ENCODE data around the gene MYH9. TPM values are rescaled to one million over a fixed set of nuclear protein-coding genes. Genes with fewer than 3 reads are reported as not detected.

Gene MYH9
- total and polyA plus RNA-seq, 2 donors (not counting 1 experiment from before 2014, with no cell fraction given): 108 to 554 TPM

DNA sequence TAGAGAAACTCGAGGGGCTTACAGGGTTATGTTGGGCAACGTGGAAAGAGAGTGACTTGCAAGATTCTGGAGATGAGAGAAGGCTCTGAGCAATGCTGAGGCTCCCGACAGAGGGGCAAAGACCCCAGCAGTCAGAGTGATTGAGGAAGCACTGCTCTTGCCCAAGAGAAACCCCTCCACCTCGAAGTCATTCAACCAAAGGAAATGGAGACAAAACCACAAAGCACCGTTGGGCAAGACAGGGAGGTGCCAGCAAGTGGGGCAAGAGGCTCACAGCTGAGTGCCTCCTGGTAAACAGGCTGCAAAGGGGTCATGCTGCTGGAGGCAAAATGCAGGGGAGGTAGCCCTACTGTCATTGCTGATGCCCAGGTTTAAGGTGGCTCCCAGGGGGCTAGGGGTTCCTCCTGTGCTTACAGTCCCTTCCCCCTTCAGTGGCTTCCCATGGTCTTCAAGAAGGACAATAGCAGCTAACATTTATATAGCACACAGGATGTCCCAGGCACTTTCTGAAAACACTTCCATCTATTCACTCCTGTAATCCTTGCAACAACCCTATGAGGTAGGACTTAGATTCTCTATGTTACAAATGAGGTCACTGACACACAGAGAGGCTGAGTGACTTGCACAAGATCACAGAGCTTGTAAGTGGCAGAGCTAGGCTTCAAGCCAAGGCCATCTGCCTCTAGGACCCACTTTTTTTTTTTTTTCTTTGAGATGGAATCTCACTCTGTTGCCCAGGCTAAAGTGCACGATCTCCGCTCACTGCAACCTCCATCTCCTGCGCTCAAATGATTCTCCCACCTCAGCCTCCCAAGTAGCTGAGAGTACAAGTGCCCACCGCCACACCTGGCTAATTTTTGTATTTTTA is 18.1 kb upstream of the MYH9 start:
- POLR2A ChIA-PET: interaction anchor here (0.8 to 2.0 kb wide), 6 partner anchors 18 to 52 kb away, joined by 3 to 10 read pairs (median 5); partner anchors contain the start of gene MYH9
- H3K4me3 Mint-ChIP-seq: peak overlapping the region; percentile 33
- H3K4me2 ChIP-seq (replicated peaks; ENCODE audit: low read depth, low read length, poor library complexity, severe bottlenecking): peak overlapping the region; percentile 73
- peak overlapping the region; percentile 20 for H3K9ac ChIP-seq (ENCODE audit: low read length)
- peaks cover 0 to 13% (median 0%) of the 10 kb centered on the region in 3 donors for H3K9me3 ChIP-seq (ENCODE audit: control extremely low read depth in 1 of 3, control insufficient read depth in 2 of 3, insufficient read depth in 1 of 3, low read length in 2 of 3)
- H3K27ac Mint-ChIP-seq: peak overlapping the region; percentile 91
- H3K27me3 ChIP-seq (replicated peaks in 1 of 4; ENCODE audit: control extremely low read depth in 1 of 4, control insufficient read depth in 3 of 4, insufficient read depth in 4 of 4, low read length in 3 of 4): no peaks in the 10 kb centered on the region
- DNase-seq: peak; percentile 80
- peaks cover 61% of the 10 kb centered on the region for H3K4me1 Mint-ChIP-seq
- WGBS (ENCODE audit: insufficient coverage): 0% methylated on average over 4 of the region's 9 CpGs
- H3K36me3 ChIP-seq (replicated peaks in 1 of 2; ENCODE audit: control extremely low read depth in 1 of 2, control insufficient read depth in 1 of 2, extremely low read depth in 1 of 2, insufficient read depth in 2 of 2, low read length in 1 of 2): no peaks in the 10 kb centered on the region
- no peaks in the 10 kb centered on the region for H4K20me1 ChIP-seq (ENCODE audit: control insufficient read depth, insufficient read depth, low read length, poor library complexity, severe bottlenecking)
- TF ChIP-seq EZH2 (IDR thresholded peaks at IDR 0.05; ENCODE audit: borderline replicate concordance, insufficient read depth, low read depth, low read length, poor library complexity, severe bottlenecking): no peak
- TF ChIP-seq, protein P1, sequence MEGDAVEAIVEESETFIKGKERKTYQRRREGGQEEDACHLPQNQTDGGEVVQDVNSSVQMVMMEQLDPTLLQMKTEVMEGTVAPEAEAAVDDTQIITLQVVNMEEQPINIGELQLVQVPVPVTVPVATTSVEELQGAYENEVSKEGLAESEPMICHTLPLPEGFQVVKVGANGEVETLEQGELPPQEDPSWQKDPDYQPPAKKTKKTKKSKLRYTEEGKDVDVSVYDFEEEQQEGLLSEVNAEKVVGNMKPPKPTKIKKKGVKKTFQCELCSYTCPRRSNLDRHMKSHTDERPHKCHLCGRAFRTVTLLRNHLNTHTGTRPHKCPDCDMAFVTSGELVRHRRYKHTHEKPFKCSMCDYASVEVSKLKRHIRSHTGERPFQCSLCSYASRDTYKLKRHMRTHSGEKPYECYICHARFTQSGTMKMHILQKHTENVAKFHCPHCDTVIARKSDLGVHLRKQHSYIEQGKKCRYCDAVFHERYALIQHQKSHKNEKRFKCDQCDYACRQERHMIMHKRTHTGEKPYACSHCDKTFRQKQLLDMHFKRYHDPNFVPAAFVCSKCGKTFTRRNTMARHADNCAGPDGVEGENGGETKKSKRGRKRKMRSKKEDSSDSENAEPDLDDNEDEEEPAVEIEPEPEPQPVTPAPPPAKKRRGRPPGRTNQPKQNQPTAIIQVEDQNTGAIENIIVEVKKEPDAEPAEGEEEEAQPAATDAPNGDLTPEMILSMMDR (IDR thresholded peaks at IDR 0.05): no peak
- peak overlapping the region; percentile 25 for H2AFZ ChIP-seq (ENCODE audit: insufficient read depth, low read depth, low read length, poor library complexity, severe bottlenecking)
- intact Hi-C loops (cut with micrococcal nuclease): loop anchor here (1.0 to 2.0 kb wide), 4 partner anchors 12 to 64 kb away; partner anchors contain the start of gene MYH9
- H3K27me3 Mint-ChIP-seq: no peaks in the 10 kb centered on the region
- H3K9me3 Mint-ChIP-seq (ENCODE audit: insufficient read depth): no peaks in the 10 kb centered on the region
- peak; percentile 76 for ATAC-seq (ENCODE audit: low read depth)
- peak overlapping the region; percentile 83 to 86 for H3K27ac ChIP-seq (ENCODE audit: low read length in 2 of 2)
- CTCF ChIA-PET: interaction anchor here (0.9 to 4.3 kb wide), 14 partner anchors 19 to 105 kb away, joined by 3 to 35 read pairs (median 5); partner anchors contain the start of gene MYH9
- H3K79me2 ChIP-seq (ENCODE audit: control insufficient read depth, insufficient read depth, low read length): peaks cover 13% of the 10 kb centered on the region
- peak overlapping the region in 3 of 5 experiments; percentile 2 to 31 (median 3) for H3K4me3 ChIP-seq (ENCODE audit: control extremely low read depth in 1 of 5, extremely low read depth in 1 of 5, insufficient read depth in 1 of 5, low read depth in 2 of 5, low read length in 4 of 5)
- H3K4me1 ChIP-seq (ENCODE audit: control insufficient read depth in 2 of 2, insufficient read depth in 2 of 2, low read length in 2 of 2): peaks cover 66 to 82% of the 10 kb centered on the region in 2 donors
